Measurements from ENCODE around the gene PTPN3. TPM values are rescaled to one million over a fixed set of nuclear protein-coding genes. Genes with fewer than 3 reads are reported as not detected.

Gene PTPN3
- total RNA-seq, 3 donors from 2014 or later (not counting 1 experiment from before 2014, with no cell fraction given) = not detected

DNA sequence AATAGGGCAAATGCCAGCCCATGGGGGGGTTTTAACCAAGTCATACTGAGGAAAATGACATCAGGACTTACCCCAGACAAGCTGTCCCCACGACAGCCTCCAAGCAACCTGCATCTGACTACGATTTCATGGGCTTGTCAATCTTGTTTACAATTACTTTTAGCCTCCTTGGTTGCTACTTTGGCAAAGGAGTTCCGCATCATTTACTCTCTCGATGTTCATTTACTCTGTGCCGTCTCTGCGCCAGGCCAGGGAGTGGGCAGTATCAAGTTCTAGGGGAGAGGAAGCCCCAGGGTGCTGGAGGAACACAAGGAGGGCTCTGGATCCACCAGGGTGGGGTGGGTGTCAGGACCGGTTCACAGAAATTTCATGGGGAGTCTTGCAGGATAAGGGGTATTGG lies 23.9 kb downstream of the PTPN3 start:
- DNase-seq (no peak), ATAC-seq (no peak)
- Mint-ChIP-seq H3K36me3 (no peaks in the 10 kb centered on the region), H3K4me3 (no peak overlapping the region), H3K27ac (no peak overlapping the region), H3K9me3 (no peaks in the 10 kb centered on the region), H3K27me3 (ENCODE audit: low read depth in 2 of 2) (peaks cover 13 to 17% of the 10 kb centered on the region in 2 donors), H3K4me1 (no peaks in the 10 kb centered on the region)
- no peak overlapping the region for H3K27ac ChIP-seq (ENCODE audit: low read length)
- intact Hi-C loops (cut with micrococcal nuclease) = no loop called here
- no peaks in the 10 kb centered on the region for H3K27me3 ChIP-seq (ENCODE audit: control insufficient read depth, insufficient read depth, low read length)
- no peaks in the 10 kb centered on the region for H3K4me1 ChIP-seq (ENCODE audit: control insufficient read depth, insufficient read depth, low read length)
- H3K4me3 ChIP-seq (ENCODE audit: low read length) = no peak overlapping the region
- WGBS (ENCODE audit: insufficient coverage) = 84% methylated on average over 7 of the region's 7 CpGs
- H3K9me3 ChIP-seq (ENCODE audit: control insufficient read depth, insufficient read depth, low read length) = no peaks in the 10 kb centered on the region
- TF ChIP-seq, protein P1, sequence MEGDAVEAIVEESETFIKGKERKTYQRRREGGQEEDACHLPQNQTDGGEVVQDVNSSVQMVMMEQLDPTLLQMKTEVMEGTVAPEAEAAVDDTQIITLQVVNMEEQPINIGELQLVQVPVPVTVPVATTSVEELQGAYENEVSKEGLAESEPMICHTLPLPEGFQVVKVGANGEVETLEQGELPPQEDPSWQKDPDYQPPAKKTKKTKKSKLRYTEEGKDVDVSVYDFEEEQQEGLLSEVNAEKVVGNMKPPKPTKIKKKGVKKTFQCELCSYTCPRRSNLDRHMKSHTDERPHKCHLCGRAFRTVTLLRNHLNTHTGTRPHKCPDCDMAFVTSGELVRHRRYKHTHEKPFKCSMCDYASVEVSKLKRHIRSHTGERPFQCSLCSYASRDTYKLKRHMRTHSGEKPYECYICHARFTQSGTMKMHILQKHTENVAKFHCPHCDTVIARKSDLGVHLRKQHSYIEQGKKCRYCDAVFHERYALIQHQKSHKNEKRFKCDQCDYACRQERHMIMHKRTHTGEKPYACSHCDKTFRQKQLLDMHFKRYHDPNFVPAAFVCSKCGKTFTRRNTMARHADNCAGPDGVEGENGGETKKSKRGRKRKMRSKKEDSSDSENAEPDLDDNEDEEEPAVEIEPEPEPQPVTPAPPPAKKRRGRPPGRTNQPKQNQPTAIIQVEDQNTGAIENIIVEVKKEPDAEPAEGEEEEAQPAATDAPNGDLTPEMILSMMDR (IDR thresholded peaks at IDR 0.05) = no peak
- H3K36me3 ChIP-seq (ENCODE audit: control insufficient read depth, insufficient read depth, low read length) = no peaks in the 10 kb centered on the region

DNA sequence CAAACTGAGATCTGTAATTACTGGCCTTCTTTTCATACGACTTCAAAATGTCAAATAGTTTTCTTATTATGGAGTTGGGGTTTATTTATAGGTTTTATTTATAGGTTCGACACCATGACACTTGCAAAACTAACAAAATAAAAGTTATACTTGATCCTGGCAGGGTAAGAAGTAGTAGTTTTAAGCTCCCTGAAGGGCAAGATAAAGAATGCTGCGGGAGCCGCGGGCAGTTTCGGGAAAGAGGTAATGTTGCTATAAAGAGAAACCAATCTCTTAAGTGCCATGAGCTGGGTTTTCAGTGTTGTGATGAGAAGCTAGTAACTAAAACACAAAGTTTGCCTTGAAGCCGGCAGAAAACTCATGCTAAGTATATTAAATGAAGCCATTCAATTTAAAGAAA lies 24.8 kb downstream of the PTPN3 start:
- Histone ChIP-seq H3K4me3 (ENCODE audit: low read length) (no peak overlapping the region), H3K27me3 (ENCODE audit: control insufficient read depth, insufficient read depth, low read length) (no peaks in the 10 kb centered on the region), H3K4me1 (ENCODE audit: control insufficient read depth, insufficient read depth, low read length) (no peaks in the 10 kb centered on the region), H3K27ac (ENCODE audit: low read length) (no peak overlapping the region), H3K9me3 (ENCODE audit: control insufficient read depth, insufficient read depth, low read length) (no peaks in the 10 kb centered on the region), H3K36me3 (ENCODE audit: control insufficient read depth, insufficient read depth, low read length) (no peaks in the 10 kb centered on the region)
- H3K4me1 Mint-ChIP-seq = no peaks in the 10 kb centered on the region
- WGBS (ENCODE audit: insufficient coverage) = 76% methylated on average over 6 of the region's 7 CpGs
- intact Hi-C loops (cut with micrococcal nuclease) = no loop called here
- no peak overlapping the region for H3K27ac Mint-ChIP-seq
- no peak for DNase-seq
- no peaks in the 10 kb centered on the region for H3K9me3 Mint-ChIP-seq
- TF ChIP-seq, protein P1 (IDR thresholded peaks at IDR 0.05) = no peak
- no peak overlapping the region for H3K4me3 Mint-ChIP-seq
- ATAC-seq = no peak
- H3K36me3 Mint-ChIP-seq = no peaks in the 10 kb centered on the region
- peaks cover 13 to 14% of the 10 kb centered on the region in 2 donors for H3K27me3 Mint-ChIP-seq (ENCODE audit: low read depth in 2 of 2)

DNA sequence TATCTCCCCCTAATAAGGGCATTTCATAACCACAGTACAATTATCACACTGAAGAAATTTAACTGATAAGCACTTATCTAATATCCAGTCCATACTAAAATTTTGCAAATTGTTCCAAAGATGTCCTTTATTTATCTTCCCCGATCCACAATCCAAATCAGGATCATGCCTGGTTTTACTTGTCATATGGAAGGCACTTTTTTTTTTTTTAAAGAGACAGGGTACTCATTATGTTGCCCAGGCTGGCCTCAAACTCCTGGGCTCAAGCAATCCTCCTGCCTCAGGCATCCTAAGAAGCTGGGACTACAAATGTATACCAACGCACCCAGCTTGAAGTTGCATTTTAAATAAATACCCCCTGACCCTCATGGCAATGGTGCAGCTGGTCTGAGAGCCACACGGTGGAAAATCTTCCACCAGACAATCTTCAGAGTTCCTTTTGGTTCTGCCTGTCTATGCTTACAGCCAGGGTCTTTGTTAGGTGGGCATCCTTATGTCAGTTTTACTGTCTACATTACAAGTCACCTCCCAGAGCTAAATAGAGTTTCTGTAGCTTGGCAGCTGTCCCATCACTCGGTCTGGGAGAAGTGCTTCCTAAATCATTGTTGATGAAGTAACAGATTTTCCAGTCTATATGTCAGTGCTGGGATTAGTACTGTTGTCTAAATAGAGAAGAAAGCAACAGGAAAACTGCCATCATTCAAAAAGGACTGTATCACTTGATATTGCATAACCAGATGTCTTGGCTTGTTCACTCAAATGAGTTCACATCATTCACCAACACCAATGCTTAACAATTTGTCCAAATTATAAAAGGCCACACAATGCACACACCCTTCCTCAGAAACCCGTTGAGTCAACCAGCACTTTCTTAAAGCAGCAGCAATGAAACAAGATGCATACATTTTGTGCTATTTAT lies 26.4 kb downstream of the PTPN3 start:
- TF ChIP-seq, protein P1 (IDR thresholded peaks at IDR 0.05) = no peak
- no peaks in the 10 kb centered on the region for H3K9me3 Mint-ChIP-seq
- Histone ChIP-seq H3K27me3 (ENCODE audit: control insufficient read depth, insufficient read depth, low read length) (no peaks in the 10 kb centered on the region), H3K9me3 (ENCODE audit: control insufficient read depth, insufficient read depth, low read length) (no peaks in the 10 kb centered on the region), H3K4me1 (ENCODE audit: control insufficient read depth, insufficient read depth, low read length) (no peaks in the 10 kb centered on the region), H3K27ac (ENCODE audit: low read length) (no peak overlapping the region), H3K36me3 (ENCODE audit: control insufficient read depth, insufficient read depth, low read length) (no peaks in the 10 kb centered on the region), H3K4me3 (ENCODE audit: low read length) (no peak overlapping the region)
- intact Hi-C loops (cut with micrococcal nuclease) = no loop called here
- H3K27me3 Mint-ChIP-seq (ENCODE audit: low read depth in 2 of 2) = peaks cover 11 to 13% of the 10 kb centered on the region in 2 donors
- no peak for ATAC-seq
- H3K4me1 Mint-ChIP-seq = no peaks in the 10 kb centered on the region
- 61% methylated on average over 5 of the region's 5 CpGs for WGBS (ENCODE audit: insufficient coverage)
- no peak overlapping the region for H3K4me3 Mint-ChIP-seq
- DNase-seq = no peak
- no peaks in the 10 kb centered on the region for H3K36me3 Mint-ChIP-seq
- H3K27ac Mint-ChIP-seq = no peak overlapping the region

Measured in natural killer cell (primary cell).